Activated CD4-positive, alpha-beta T cell treated with anti-CD3 and anti-CD28 coated beads for 24 hours (primary cell): ENCODE results near the gene TESMIN.

ENCODE experiments used
- DNase-seq, 2 donors: peaks; one replicate each; pipeline ENCODE4 v3.0.0-alpha.2; 2020; ENCODE audit warnings: low read depth in 2 of 2

Gene TESMIN

GRCh38 chr11:68762481-68762880 is 11.2 kb upstream of the TESMIN start:
- no peak for DNase-seq

- DNase-seq = no peak
These were observed 10.5 kb upstream of the TESMIN start for GRCh38 chr11:68761801-68762200.

DNA sequence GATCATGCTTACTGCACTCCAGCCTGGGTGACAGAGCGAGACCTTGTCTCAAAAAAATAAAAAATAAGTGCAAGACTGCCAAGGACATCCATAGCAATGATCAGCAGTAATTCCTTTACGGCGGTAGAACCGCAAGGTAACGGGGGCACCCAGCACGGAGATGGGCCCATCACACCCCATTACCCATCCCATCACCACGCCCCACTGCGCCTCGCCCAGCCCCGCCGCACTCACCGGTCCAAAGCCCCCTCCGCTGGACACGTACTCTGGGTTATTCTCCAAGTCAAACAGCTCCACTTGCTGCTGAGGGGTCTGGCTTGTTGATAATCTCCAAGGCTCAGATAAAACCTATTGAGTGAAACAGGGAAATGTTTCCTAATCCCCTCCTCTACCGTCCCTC is 8.7 kb upstream of the TESMIN start:
- DNase-seq = no peak

DNA sequence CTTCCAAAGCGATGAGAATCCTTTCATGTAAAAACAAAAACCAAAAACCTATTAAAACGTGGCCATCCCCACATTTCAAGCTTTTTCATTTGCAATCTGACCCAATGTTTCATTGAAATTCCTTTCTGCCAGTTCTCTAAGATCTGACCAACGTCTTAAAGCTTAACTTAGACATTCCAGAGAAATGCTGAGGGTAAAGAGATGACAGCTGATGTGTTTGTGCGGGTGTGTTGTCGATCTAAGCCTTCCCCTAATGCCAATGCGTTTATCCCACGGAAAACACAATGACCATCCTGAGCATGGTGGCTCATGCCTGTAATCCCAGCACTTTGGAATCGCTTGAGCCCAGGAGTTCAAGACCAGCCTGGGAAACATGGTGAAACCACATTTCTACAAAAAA is 6.4 kb upstream of the TESMIN start:
- DNase-seq = no peak

DNA sequence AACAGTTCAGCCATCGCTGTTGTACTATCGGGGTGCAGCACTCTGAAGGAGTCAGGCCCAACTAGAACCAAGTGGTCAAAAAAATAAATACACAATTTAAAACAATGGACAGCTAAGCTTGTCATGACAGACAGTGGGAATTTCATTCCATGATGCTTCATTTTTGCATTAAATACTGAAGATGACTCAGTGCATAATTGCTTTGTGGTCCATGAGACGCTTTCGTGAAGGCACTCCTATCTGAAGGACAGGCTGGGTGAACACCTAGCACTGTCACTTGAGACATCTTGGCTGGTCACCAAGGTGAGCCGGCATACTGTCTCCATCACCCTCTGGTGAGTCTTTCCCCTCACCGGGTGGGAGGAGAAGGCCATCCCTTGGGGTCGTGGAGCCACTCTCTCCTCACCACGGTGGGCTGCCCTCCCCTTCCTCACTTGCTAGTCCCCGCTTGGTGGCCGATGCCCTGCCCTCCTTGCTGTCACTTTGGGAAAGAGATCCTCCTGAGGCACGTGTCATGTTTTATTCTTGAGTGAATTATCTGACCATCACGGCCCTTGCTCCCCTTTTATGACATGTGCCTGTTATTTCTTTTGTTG is 4.9 kb upstream of the TESMIN start:
- DNase-seq = no peak

DNA sequence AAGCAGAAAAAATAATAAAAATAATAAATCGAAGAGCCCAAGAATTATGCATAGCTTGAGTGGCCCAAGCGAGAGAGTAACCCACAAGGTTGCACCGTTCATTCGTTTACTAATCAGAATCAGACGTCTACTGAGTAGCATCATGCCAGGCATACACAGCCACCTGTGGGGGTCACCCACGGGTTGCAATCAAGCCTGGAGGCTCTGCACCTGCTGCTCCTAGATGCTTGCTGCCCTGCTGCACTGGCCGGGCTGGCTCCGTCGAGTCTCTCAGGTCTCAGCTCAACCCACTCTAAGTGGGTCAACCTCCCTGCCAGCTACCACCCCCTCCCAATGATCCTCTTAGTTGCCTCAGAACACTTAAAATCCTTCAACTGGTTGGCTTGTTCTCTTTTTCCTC is 2.0 kb upstream of the TESMIN start:
- no peak for DNase-seq

DNA sequence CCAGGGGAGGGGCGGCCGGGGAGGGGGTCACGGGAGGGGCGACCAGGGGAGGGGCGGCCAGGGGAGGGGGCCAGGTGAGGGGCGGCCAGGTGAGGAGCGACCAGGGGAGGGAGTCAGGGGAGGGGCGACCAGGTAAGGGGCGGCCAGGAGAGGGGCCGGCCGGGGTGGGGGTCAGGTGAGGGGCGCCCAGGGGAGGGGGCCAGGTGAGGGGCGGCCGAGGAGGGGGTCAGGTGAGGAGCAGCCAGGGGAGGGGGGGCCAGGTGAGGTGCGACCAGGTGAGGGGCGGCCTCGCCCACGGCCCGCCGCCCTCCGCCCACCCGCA is 355 bp downstream of the TESMIN start:
- DNase-seq = no peak

DNA sequence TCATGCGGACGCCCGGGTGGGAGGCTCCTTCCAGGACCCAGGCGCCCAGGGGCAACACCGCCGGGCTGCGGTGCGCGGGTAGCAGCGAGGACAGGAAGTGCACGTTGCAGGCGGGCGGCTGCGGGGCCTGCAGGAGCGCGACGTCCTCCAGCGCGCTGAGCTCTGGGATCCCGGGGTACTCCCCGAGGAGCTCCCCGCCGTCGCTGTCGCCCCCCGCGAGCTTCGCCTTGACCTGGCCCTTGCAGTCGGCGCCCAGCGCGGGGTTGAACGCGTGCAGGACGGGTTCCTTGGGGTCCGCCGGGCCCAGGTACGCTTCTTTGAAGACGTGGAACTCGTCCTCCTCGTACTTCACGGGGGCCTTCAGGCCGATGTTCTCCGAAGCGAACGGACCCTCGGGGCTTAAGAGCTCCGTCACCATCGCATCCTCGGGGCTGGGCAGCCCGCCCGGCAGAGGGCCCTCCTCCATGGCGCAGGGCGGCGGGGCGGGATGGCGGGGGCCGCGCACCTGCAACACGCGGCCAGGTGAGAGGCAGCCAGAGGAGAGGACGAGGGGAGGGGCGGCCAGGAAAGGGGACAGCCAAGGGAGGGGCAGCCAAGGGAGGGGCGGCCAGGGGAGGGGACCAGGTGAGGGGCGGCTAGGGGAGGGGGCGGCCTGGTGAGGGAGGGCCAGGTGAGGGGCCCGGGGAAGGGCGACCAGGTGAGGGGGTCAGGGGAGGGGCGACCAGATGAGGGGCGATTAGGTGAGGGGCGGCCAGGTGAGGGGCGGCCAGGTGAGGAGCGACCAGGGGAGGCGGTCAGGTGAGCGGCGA is 921 bp downstream of the TESMIN start:
- no peak for DNase-seq

GRCh38 chr11:68749229-68750123 is 1.8 kb downstream of the TESMIN start:
- DNase-seq = no peak

GRCh38 chr11:68748061-68748460 is 3.3 kb downstream of the TESMIN start:
- DNase-seq = no peak

- DNase-seq = no peak
These were observed 7.8 kb downstream of the TESMIN start for GRCh38 chr11:68743539-68743938.

- DNase-seq = no peak
These were observed 9.9 kb downstream of the TESMIN start for GRCh38 chr11:68741463-68741862.

GRCh38 chr11:68735646-68736045 is 15.7 kb downstream of the TESMIN start:
- no peak for DNase-seq

GRCh38 chr11:68735125-68735524 is 16.2 kb downstream of the TESMIN start:
- DNase-seq = no peak

GRCh38 chr11:68734111-68734510 is 17.2 kb downstream of the TESMIN start:
- no peak for DNase-seq

- DNase-seq = no peak
These were observed 23.5 kb downstream of the TESMIN start for GRCh38 chr11:68727783-68728182.

DNA sequence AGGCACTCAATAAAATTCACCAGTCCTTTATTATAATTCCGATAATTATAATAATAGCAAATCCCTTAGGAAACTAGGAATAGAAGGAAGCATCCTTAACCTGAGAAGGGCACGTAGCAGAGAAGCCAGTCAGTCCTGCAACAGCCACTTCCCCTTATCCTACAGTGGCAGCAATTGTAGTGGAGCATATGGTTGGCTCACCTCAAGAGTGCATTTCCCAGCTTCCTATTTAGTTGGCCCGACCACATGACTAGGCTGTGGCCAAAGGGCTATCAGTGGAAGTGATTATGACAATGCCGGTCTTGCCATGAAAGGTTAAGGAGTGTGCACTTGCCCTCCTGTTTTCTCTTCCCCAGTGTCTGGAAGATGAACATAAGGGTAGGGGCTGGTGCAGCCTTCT is 27.0 kb downstream of the TESMIN start:
- DNase-seq = no peak

DNA sequence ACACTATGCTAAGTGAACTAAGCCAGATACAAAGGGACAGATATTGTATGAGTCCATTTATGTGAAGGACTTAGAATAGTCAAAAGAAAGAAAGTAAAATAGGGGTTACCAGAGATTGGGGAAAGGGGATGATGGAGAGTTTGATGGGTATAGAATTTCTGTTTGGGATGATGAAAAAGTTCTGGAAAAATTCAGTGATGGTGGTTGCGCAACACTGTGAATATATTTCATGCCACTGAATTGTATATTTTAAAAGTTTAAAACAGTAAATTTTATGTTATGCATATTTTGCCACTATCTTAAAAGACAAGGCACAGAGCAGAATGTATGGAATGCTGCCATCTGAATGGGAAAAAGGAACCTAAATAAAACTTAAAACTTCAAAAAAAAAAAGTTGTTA is 29.2 kb downstream of the TESMIN start:
- DNase-seq = no peak

DNA sequence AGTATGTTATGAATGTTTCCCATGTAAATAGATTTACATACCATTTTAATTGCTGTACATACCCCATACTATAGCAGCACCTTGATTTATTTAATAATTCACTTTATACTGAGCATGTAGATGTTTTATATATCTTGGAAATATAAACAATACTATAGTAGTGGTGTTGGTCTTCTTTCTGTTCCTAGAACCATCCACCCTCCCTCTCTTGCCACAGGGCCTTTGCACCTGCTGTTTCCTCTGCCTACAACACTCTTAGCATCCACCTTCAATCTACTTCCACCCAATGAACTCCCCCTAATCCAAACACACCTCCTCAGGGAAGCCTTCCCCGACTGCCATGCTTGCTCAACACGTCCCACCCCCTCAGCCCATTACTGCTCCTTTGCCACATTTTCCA is 30.2 kb downstream of the TESMIN start:
- no peak for DNase-seq

GRCh38 chr11:68715456-68716122 is 35.7 kb downstream of the TESMIN start:
- DNase-seq = no peak

GRCh38 chr11:68714060-68714856 is 37.1 kb downstream of the TESMIN start:
- DNase-seq = no peak
